HG03571 (cell line): Measurements from ENCODE around the gene KREMEN1.

Experiments used
- ATAC-seq: cut with Tn5 transposase; IDR thresholded peaks from one replicate; pipeline ENCODE4 v1.9.1; 2021; ENCODE audit not compliant: unreplicated experiment

Gene KREMEN1

DNA sequence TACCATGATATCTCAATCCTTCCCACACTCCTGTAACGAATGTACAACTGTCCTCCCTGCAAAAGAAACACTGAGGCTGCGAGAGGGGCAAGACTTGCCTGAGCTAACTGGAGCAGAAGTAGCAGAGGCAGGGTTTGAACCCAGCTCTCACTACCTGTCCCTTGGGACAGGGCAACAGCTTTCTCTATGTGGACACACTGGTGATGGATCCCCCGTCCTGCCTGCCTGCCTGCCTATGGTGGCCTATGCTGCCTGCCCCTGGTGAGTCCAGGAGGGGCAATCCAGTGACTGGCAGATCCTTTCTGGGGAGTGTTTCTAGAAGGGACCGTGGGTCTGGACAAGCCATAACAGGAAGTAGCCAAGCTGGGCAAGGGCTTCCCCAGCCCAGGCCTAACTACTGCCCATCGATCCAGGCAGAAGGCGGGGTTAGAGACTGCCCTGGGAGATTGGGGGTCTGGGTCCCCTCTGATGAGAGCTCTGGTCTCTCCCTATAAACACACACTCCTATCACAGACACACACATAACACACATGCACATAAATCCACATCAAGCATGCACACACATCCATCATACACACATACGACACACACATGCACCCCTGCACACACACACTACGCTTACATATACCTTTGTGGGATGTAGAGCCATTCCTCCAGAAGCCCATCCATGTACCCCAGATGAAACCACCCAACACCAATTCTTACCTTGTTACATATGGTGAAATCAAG, 131.8 kb downstream of the KREMEN1 start:
- ATAC-seq = no peak

GRCh38 chr22:29205252-29205593, 132.4 kb downstream of the KREMEN1 start:
- ATAC-seq = no peak

DNA sequence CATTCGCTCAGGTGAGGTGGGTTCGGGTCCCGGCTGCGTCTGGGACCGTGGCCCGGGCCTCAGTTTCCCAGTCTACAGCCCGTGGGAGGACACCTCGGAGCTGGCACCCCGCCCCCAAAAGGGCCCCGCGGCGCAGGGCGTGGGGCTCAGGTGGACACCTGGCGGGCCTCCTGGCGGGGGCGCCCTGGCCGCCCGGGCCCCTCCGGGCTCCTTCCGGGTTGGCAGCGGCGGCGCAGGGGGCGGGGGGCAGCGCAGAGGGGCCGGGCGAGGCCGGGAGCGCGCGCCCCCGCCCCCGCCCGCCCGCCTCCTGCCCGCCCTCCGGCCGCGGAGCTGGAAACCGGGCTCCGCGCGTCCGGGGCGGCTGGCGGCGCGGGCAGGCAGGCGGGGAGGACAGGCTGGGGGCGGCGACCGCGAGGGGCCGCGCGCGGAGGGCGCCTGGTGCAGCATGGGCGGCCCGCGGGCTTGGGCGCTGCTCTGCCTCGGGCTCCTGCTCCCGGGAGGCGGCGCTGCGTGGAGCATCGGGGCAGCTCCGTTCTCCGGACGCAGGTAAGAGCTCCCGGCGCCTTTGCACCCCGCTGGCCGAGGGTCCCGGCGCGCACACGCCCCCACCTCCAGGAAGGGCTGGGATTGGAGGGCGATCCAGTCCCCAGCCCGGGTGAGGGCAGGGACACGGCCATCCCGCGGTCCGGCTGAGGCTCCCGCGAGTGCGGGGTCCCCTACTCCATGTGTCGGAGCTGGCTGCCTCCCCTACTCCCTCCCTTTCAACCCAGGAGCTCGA, 132.9 kb downstream of the KREMEN1 start, which contains the start of gene EMID1:
EMID1 (plus strand) TSS at position 303 of the 778 bp plus-strand sequence; CDS start at position 446, 143 bp downstream.
- ATAC-seq = no peak

DNA sequence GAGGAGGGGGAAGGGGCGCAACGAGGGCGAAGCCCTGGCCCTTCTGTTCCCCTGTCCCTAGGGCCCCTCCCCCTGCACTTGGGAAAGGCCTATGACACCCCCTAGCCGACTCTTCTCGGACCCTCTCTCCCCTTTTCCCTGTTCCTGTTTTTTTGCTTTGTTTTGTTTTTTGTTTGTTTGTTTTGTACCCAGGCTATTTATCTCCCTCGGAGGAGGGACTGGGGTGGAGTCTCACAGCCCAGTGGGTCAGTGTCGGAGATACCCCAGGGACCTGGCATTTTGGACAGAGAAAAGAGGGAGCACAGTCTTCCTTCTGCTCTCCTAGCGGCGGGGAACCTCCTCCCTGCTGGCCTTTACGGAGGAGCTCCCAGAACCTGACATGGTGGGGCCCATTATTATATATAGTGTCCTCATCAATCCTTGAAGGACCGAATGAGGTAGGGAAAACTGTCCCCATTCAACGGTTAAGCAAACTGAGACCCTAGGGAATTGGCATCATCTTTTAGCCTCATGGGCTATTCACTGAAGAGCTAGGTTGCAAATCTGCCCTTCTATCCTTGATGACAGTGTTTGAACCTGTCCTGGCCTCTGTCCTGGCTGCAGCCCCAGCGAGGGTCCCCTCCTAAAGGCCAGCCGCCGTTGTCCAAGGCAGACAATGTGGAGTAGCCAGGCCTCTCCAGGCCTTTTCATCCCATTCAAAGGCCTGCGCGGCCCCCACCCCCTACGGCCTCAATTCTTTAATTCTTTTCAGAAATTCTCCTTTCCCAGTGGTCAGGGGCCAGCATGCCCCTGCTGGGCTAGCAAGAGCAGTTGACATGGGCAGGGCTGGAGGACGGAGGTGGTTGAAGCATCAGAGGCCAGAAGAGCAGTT, 133.8 kb downstream of the KREMEN1 start:
- no peak for ATAC-seq

DNA sequence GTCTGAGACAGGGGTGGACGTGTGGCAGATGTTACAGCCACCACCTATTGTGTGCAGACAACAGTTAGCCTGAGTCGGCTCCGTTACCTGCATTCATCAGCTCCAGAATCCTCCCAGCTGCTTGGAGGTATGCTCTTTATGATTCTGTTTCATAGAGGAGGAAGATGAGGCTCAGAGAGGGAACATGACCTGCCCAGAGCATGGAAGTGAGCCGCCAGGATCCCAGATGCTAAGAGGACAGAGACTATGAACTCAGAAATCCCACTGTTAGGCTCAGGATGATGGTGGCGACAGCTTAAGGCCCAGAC, 134.4 kb downstream of the KREMEN1 start:
- no peak for ATAC-seq

DNA sequence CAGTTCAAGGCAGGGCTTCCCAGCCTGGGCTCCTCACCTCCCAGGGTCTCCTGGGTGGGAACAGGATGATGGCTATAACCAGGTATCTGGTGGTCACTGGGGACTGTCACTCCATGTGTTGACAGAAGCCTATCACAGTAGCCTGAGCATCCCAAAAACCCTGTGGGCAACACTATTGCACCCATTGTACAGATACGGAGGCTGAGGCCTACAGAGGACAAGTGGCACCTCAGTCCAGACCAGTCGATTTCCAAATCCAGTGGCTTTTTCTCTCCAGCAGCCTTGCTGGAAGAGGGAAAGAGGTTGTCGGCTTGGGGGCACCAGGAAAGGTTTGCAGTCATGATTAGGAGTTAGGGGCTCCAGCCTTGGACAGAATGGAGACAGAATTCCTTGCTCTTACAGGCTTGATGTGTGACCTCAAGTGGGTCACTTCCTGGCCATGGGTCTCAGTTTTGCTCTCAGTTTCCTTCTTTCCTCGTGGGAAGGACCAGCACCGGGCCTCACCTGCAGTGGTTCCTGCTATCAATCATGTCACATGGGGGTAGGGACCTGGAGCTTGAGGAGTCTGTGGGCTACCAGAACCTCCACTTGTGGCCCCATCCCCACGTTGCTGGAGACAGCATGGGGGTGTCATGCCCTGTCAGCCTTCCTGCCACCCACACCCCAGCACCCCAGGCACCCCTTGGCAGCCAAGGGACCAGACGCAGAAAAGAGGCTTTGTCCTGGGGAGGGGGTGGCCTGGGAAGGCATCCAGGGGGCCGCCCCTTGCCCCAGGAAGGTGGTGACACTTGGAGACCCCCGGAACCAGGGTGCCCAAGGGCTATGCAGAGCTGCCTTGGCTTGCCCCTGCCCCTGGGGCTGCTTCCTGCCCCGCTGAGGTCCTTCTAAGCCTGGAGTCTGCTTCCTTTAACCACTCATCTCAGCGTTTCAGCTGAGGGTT, 135.0 kb downstream of the KREMEN1 start:
- no peak for ATAC-seq

DNA sequence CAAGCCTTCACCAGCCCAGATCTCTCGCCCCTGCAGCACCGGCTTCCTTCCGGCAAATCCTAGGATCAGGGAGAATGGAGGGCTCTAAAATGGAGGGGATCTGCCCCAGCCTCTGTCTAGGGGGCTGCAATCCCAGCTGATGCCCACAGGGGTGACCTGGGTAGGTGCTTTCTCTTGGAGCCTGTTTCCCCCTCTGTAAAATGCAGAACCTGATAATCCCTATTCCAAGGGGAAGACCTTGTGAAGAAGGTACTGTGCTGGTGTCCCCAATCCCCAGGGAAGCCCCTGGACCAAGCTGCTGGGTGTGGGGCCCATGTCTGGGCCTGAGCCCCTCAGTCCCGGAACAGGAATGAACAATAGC, 135.6 kb downstream of the KREMEN1 start:
- ATAC-seq = no peak

DNA sequence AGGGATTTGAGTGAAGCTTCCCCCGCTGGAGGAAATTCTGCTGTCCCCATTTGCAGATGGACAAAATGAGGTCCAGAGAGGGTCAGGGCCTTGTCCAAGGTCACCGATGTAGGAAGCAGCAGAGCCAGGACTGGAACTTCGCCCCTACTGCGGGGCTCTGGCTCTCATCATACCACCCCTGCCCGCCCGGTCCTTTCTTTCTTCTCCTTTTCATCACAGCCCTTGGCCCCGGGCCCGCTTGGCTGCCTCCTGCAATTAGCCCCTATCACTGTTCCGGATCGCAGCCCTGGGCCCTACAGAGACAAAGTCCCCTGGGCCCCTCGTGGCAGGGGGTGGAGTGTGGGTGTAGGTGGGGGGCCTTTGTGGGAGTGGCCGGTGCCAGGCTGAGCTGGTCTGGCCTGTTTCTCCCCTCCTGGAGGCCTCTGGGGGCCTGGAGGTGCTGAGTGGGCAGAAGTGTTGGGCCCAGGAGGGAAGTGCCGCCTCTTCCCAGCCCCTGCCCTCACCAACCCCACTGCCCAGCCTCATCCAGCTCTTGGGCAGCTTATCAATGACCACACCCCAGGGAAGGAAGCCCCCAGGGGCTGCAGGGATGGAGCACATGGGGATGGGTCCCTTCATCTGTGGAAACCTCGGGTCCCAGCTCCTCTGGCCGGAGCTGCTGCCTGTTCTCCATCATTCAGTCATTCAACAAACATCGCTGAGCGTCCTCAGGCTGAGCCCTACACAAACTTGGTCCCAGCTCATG, 136.2 kb downstream of the KREMEN1 start:
- ATAC-seq = no peak

DNA sequence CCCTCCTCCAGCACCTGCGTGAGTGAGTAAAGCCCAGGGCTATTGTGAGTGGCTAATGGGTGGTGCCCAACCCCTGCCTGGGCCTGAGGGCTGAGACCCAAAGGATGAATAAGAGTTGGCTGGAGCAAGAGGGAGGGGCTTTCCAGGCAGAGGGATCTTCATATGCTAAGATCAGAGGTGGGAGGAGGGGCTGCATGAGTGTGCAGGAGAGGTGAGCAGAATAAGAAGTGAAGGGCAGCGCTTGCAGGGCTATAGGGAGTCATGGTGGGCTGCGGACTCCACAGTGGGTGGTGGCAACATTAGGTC, 136.7 kb downstream of the KREMEN1 start:
- no peak for ATAC-seq

DNA sequence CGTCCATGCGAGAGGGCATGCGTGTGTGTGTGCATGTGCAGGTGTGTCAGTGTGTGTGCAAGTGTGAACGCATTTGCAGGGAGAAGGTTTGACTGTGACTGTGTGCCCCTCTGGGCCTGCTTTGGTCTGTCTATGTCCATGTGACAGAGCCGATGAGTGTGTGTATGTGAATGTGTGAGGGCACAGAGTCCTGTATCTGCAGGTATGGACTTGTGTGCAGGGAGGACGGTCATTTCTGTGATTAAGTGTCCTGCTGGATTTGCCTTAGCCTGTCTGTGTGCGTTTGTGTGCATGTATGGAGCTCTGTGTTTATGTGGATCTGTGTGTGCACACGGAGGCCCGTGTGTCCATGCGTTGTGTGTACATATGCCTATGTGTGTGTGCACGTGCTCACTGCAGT, 138.2 kb downstream of the KREMEN1 start:
- no peak for ATAC-seq

- no peak for ATAC-seq
Measured at GRCh38 chr22:29211466-29211865, 138.6 kb downstream of the KREMEN1 start.

DNA sequence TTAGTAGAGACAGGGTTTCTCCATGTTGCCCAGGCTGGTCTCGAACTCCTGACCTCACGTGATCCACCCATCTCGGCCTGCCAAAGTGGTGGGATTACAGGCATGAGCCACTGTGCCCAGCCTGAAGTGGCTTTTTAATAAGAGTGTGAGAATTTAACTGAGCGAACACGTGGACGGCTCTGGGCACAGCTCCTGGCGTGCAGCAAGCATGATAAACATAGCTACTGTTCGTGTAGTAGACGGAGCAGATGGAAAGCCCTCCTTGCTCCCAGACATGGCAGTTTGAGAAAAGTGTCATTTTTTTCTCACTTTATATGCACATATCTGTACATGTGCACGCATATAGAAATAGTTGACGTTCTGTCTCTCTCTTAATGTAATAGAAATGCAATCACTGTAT, 139.9 kb downstream of the KREMEN1 start:
- ATAC-seq = no peak

DNA sequence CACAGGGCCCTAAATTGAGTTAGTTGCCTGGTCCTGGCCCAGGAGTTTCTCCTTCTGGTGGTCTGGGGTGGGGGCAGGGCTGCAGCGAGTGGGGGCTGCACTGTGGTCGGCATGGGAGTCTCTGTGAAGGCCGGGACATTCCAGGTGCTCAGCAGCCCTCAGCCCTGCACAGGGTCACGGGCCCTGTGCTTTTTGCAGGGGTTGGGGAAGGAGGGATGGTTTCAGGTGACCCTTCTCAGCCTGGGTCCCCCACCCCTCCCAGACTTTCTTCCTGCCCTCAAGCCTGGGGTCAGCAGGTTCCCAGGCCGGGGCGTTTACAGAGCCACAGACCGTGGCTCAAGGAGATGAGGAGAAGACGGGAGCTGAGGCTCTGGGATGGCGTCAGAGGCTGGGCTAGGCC, 140.7 kb downstream of the KREMEN1 start:
- ATAC-seq = no peak

- no peak for ATAC-seq
Measured at GRCh38 chr22:29214232-29214631, 141.4 kb downstream of the KREMEN1 start.

DNA sequence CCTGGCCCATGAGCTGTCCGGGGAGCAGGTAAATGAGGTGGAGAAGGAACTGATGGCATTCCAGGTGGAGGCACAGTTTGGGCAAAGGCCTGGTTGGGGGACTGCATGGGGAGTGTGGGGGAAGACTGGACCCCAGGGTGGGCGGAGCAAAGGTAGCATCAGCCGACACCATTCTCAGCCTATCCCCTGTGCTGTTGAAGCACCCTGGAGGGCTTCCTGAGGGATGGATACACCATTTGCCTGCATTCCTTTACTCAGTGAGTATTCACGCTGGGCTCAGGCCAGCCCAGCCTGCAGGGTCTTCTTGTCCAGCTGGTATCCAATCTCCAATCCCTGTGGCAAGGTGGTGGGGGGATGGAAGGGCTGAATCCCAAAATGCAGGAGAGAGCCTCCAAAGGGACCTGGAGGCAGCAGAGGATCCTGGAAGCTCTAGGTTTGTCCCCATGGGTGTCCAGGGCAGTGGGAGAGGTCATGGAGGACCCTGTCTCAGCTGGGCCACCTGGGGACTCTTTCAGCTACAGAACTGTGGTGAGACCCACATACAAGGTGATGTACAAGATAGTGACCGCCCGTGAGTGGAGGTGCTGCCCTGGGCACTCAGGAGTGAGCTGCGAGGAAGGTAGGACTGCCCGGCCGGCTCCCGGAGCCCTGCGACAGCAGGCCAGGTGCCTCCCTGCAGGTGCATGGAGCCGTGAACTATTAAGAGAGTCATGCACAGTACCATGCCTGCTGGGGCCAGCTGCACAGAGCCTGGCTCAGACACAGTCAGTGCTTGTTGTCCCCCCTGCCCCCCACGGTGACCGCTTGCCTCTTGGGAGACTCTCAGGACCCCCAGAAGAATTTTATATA, 142.4 kb downstream of the KREMEN1 start:
- no peak for ATAC-seq

DNA sequence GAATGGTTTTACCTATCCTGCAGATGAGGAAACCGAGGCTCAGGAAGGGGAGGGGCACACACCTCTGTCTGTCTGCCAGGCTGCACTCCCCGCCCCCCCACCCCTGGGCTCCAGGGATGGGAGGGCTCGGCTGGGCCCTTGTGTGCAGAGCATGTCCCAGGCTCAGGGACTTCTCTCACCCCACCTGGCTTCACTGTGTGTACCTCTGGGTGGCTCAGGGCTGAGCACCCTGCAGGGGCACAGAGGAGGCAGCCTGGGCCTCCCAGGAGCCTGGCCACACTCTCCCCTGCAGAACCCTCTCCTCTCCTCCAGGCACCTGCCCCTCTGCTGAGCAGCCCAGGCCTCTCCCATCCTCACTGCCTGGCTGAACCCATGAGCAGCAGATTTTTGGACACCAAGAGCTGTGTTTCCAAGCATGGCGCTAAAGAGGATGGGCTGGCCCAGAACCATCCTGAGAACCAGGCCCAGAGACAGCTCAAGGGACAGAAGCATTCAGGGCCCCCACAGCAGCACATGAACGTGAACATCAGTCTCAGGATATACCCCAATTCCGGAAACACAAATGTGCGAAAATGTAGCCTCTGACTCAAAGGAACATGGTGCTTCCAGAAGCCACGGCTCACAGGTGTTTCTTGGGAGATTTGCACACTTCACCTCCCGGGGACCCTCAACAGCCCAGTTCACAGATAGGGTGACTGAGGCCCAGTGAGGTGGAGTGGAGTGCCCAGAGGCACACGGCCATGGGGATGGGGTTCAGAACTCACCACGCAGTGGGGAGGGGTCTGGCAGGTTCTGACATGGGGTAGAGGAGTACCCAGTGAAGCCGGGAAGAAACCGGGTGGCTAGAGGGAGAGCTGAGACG, 143.4 kb downstream of the KREMEN1 start:
- ATAC-seq = no peak

DNA sequence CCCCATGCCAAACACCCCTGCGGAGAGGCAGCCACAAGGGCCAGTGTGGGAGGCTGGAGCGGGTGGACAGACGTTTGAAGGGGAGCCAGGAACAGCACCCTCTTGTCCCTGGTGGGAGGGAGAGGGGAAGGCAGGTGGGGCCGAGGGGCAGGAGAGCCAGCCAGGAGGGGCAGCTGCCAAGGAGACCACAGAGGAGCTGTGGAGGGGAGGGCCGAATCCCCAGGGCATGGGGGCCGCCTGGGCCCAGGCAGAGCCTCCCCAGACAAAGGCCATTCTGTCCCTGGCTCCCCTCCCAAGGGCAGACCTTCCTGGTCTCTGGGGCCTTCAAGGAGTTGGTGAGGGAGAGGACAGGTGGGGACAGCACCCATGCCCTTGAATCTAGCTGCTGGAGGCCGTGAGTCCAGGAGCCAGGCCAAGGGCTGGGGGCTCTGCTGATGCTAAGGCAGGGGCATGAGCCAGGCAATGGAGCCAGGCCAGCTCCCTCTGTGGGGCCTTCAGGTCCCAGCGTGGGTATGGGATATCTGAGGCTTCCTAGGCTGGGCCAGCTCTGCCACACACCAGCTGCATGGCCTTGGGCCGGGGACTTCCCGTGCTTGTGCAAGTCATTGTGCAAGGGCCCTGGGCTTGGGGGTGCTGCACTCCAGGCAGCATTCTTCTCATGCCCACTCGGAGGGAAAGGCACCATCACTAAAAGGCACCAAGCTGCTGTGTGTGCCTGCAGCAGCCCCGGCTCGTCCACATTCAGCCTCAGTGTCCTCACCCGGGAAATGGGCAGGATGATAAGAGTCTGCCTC, 144.2 kb downstream of the KREMEN1 start:
- ATAC-seq = no peak
